Activated CD8-positive, alpha-beta memory T cell treated with anti-CD3 and anti-CD28 coated beads for 48 hours (primary cell): Measurements from ENCODE around the gene SYT14.
"Not testable (repeated sequence)": the region's sequence is repeated elsewhere in the genome, so short reads cannot be mapped to it uniquely, and the experiment has no call there.

ENCODE experiments used
- DNase-seq, 3 experiments: peaks; one replicate each; pipeline ENCODE4 v3.0.0-alpha.2; 2020; ENCODE audit warnings: low read depth in 2 of 3, low spot score in 2 of 3

Gene SYT14

GRCh38 chr1:209936125-209936524, 1.9 kb upstream of the SYT14 start:
- no peak for DNase-seq

DNA sequence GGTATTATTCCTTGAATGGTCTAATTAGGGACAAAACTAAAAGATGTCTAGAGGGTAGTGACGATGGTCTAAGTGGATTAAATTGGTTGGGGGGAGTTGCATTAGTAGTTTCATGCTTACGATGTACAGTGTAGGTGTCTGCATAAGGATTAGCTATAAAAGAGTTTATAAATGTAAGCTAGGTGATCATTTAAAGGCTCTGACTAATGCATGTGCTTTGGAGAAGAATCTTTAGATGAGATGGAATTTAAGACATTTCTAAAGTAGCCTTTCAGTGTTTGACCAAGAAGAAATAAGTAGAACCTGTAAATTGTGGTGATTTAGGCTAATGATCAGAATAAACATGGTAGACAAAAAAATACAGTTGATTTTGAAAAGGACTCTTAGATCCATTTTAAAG, 7.4 kb downstream of the SYT14 start:
- DNase-seq, result no peak

DNA sequence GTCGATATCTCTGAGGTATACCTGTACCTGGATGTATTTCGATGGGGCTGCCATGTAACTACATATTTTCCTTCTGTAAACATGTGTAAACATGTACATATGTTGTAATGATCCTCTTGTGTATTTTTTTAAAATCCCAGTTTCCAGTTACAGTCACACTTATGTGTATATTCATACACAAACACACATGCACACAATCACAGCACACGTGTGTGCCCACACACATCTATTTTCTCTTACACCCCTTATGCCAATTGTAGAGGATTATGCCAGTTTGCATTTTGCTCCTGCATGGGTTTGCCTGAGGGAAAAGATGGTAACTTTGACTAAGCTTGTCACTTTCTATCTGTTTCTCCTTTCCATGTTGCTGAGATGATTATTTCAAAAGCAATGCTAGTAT, 10.1 kb downstream of the SYT14 start:
- DNase-seq, result no peak

GRCh38 chr1:209956116-209956515, 18.1 kb downstream of the SYT14 start:
- DNase-seq, result no peak

- DNase-seq, result no peak
Measured at GRCh38 chr1:209959623-209960022, 21.6 kb downstream of the SYT14 start.

GRCh38 chr1:209960926-209961325, 22.9 kb downstream of the SYT14 start:
- no peak for DNase-seq

DNA sequence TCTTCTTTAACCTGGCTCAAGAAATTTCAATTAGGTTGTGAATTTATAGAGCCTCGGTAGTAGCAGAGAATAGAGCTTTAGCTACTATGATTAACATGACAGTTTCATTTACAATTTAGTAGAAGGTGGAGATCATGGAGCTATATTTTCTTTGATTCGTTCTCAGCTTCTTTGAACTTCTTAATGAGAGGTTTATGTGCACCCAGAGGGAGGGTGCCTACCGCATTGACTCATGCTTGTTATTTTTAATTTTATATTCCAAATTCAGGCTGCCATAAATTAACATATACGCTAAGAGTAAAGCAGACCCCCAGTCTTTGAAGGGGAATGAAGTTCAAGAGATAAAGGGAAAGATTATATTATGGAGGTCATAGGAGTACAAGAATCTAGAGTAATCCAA, 24.4 kb downstream of the SYT14 start:
- no peak for DNase-seq

- no peak for DNase-seq
Measured at GRCh38 chr1:209962856-209963255, 24.8 kb downstream of the SYT14 start.

- no peak for DNase-seq
Measured at GRCh38 chr1:209965996-209966395, 28.0 kb downstream of the SYT14 start.

DNA sequence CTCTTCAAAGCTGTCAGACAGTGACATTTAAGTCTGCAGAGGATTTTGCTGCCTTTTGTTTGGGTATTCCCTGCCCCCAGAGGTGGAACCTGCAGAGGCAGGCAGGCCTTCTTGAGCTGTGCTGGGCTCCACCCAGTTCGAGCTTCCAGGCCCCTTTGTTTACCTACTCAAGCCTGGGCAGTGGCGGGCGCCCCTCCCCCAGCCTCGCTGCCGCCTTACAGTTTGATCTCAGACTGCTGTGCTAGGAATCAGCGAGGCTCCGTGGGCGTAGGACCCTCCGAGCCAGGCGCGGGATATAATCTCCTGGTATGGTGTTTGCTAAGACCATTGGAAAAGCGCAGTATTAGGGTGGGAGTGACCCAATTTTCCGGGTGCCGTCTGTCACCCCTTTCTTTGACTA, 40.7 kb downstream of the SYT14 start:
- not testable (repeated sequence) for DNase-seq

DNA sequence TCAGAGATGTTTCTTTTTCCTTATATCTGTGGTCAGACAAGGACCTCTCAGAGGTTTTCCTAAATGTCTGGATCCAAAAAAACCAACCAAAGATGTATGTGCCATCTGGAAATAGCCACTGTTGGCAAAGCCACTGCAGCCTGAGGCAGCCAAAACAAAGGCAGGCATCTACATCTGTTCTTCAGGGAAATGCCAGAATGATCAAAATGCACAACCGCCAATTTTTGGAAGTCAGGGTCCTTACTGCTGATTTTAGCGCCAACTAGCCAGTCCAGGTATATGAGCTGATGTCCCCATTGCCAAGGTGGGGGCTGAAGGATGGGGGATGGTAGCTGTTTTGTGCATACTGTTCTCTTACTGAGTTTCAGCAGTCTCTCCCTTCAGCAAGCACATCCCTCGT, 45.9 kb downstream of the SYT14 start:
- no peak for DNase-seq

DNA sequence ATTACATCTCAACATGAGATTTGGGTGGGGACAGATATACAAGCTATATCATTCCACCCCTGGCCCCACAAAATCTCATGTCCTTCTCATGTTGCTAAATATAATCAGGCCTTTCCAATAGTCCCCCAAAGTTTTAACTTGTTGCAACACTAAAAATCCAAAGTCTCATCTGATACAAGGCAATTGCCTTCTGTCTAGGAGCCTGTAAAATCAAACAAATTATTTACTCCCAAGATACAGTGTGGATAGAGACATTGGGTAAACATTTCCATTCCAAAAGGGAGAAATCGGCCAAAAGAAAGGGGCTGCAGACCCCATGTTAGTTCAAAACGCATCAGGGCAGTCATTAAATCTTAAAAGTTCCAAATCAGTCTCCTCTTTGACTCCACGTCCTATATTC, 47.0 kb downstream of the SYT14 start:
- no peak for DNase-seq

- no peak for DNase-seq
Measured at GRCh38 chr1:209988706-209989105, 50.7 kb downstream of the SYT14 start.

- no peak for DNase-seq
Measured at GRCh38 chr1:209989525-209989924, 51.5 kb downstream of the SYT14 start.

GRCh38 chr1:209993061-209993830, 55.2 kb downstream of the SYT14 start:
- no peak for DNase-seq

- DNase-seq, result no peak
Measured at GRCh38 chr1:209996348-209996747, 58.3 kb downstream of the SYT14 start.

DNA sequence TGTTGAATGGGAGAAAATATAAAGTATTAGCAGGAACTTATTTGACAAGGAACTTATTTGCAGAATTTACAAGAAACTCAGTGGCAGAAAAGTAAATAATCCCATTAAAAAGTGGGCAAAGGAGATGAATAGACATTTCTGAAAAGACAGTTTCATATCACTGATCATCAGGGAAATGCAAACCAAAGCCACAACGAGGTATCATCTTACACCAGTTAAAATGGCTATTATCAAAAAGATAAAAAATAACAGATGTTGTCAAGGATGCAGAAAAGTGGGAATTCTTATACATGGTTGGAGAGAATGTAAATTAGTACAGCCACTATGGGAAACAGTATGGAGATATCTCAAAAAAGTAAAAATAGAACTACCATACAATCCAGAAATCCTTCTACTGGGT, 61.0 kb downstream of the SYT14 start:
- no peak for DNase-seq

- no peak for DNase-seq
Measured at GRCh38 chr1:210001751-210002150, 63.7 kb downstream of the SYT14 start.

GRCh38 chr1:210003501-210003900, 65.5 kb downstream of the SYT14 start:
- no peak for DNase-seq

DNA sequence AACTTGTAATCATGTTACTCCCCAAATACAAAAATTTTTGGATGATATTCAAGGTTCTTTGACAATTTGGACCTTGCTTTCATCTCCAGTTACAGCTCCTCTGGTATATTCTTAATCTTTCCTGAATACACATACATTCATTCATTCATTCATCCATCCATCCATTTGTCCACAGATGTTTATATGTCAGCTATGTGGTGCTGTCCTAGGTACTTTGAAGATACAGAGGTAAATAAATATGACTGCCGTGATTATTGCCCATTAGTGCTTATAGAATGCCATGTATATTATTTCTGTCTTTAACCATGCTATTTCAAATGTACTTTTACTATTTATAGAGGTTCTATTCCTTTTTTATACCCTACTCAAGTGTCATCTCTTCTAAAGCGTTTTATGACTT, 72.1 kb downstream of the SYT14 start:
- DNase-seq, result no peak

DNA sequence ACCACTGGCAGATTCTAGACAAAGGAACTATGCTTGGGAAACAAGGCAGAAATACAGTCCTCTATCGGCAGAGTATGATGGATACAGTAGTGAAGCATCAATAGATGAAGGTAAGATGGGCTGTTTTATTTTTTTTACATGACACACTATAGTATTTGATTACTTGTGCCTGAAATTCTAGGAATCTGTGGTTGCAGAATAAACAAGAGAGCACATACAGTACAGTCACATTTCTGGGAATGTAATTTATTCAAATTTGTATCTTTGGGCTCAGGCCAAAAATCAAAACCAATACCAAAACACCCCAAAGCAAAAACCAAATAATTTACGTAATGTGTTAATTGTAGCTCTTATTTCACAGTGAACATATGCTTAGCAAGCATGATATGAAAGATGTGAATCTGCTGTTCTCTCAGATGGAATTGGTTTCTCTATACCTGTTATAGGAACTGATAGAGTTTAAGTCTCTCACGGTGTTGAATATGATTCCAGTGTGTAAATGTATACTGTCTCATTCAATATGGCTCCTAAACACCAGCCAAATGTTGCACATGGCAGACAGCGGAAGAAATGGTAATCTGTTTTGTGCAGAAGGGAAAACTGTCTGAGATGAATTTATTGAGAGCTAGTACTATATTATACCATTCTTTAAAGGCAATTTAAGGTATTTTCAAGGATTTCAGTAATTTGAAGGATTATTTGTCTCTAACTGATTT, 83.3 kb downstream of the SYT14 start:
- DNase-seq, result no peak

DNA sequence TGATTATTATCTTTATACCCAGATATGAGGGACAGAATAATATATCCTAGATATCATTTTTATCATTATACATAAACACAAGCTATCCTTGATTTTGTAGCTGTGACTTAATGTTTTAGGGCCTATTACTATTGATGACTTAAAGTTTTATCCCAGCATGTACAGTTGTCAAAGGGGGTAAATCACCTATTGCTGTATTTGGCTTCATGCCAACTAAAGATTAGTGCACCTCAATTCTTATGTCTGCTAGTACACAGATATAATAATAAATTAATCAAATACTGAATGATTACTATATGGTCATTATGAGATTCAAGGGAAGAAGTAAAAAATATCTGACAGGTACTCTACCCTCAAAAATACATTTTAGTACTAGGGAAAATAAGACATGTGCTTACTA, 84.0 kb downstream of the SYT14 start:
- no peak for DNase-seq

GRCh38 chr1:210024282-210024681, 86.3 kb downstream of the SYT14 start:
- DNase-seq, result no peak
